ENCODE measurements around the gene MAD2L2.

The MAD2L2 gene

GRCh38 chr1:11684070-11684469 lies 3.1 kb upstream of the MAD2L2 start:
- no peak overlapping the region for H3K9ac ChIP-seq (ENCODE audit: low read length in 5 of 5)
- H3K36me3 ChIP-seq (ENCODE audit: control insufficient read depth in 5 of 5, insufficient read depth in 5 of 5, low read length in 5 of 5) = no peaks in the 10 kb centered on the region
- H3K27me3 ChIP-seq (ENCODE audit: control insufficient read depth in 5 of 5, insufficient read depth in 4 of 5, low read length in 5 of 5) = peaks cover 0 to 17% (median 6%) of the 10 kb centered on the region in 5 donors

GRCh38 chr1:11682799-11683198 lies 1.9 kb upstream of the MAD2L2 start:
- no peaks in the 10 kb centered on the region for H3K9me3 ChIP-seq (ENCODE audit: control insufficient read depth in 5 of 5, low read length in 5 of 5)
- H3K4me1 ChIP-seq (ENCODE audit: control insufficient read depth in 5 of 5, insufficient read depth in 5 of 5, low read length in 5 of 5) = peaks cover 1 to 20% (median 17%) of the 10 kb centered on the region in 5 donors
- no peaks in the 10 kb centered on the region for H3K36me3 ChIP-seq (ENCODE audit: control insufficient read depth in 5 of 5, insufficient read depth in 5 of 5, low read length in 5 of 5)
- H3K9ac ChIP-seq (ENCODE audit: low read length in 5 of 5) = no peak overlapping the region
- peaks cover 0 to 12% (median 0%) of the 10 kb centered on the region in 5 donors for H3K27me3 ChIP-seq (ENCODE audit: control insufficient read depth in 5 of 5, insufficient read depth in 4 of 5, low read length in 5 of 5)
- no peak overlapping the region for H3K27ac ChIP-seq (ENCODE audit: low read depth, low read length)
- H3K4me3 ChIP-seq (ENCODE audit: low read depth in 1 of 5, low read length in 5 of 5) = no peak overlapping the region

More at GRCh38 chr1:11684070-11684469, 3.1 kb upstream of the MAD2L2 start:
- Histone ChIP-seq H3K27ac (ENCODE audit: low read depth, low read length) (no peak overlapping the region), H3K9me3 (ENCODE audit: control insufficient read depth in 5 of 5, low read length in 5 of 5) (no peaks in the 10 kb centered on the region), H3K4me3 (ENCODE audit: low read depth in 1 of 5, low read length in 5 of 5) (no peak overlapping the region), H3K4me1 (ENCODE audit: control insufficient read depth in 5 of 5, insufficient read depth in 5 of 5, low read length in 5 of 5) (peaks cover 1 to 20% (median 17%) of the 10 kb centered on the region in 5 donors)

GRCh38 chr1:11682287-11682771 lies 1.4 kb upstream of the MAD2L2 start:
- H3K27me3 ChIP-seq (ENCODE audit: control insufficient read depth in 5 of 5, insufficient read depth in 4 of 5, low read length in 5 of 5) = peaks cover 0 to 12% (median 0%) of the 10 kb centered on the region in 5 donors
- peak overlapping the region in 1 of 5 donors; percentile 65 for H3K9ac ChIP-seq (ENCODE audit: low read length in 5 of 5)
- no peaks in the 10 kb centered on the region for H3K9me3 ChIP-seq (ENCODE audit: control insufficient read depth in 5 of 5, low read length in 5 of 5)
- peaks cover 0 to 2% (median 0%) of the 10 kb centered on the region in 5 donors for H3K36me3 ChIP-seq (ENCODE audit: control insufficient read depth in 5 of 5, insufficient read depth in 5 of 5, low read length in 5 of 5)
- H3K4me1 ChIP-seq (ENCODE audit: control insufficient read depth in 5 of 5, insufficient read depth in 5 of 5, low read length in 5 of 5) = peaks cover 1 to 20% (median 17%) of the 10 kb centered on the region in 5 donors
- peak overlapping the region in 2 of 5 donors; percentile 61 to 85 for H3K4me3 ChIP-seq (ENCODE audit: low read depth in 1 of 5, low read length in 5 of 5)
- no peak overlapping the region for H3K27ac ChIP-seq (ENCODE audit: low read depth, low read length)

- Histone ChIP-seq H3K9me3 (ENCODE audit: control insufficient read depth in 5 of 5, low read length in 5 of 5) (no peaks in the 10 kb centered on the region), H3K27me3 (ENCODE audit: control insufficient read depth in 5 of 5, insufficient read depth in 4 of 5, low read length in 5 of 5) (peaks cover 0 to 12% (median 0%) of the 10 kb centered on the region in 5 donors), H3K4me1 (ENCODE audit: control insufficient read depth in 5 of 5, insufficient read depth in 5 of 5, low read length in 5 of 5) (peaks cover 1 to 23% (median 20%) of the 10 kb centered on the region in 5 donors), H3K27ac (ENCODE audit: low read depth, low read length) (peak overlapping the region; percentile 46), H3K4me3 (ENCODE audit: low read depth in 1 of 5, low read length in 5 of 5) (peak overlapping the region; percentile 79 to 89 (median 85)), H3K36me3 (ENCODE audit: control insufficient read depth in 5 of 5, insufficient read depth in 5 of 5, low read length in 5 of 5) (peaks cover 0 to 16% (median 8%) of the 10 kb centered on the region in 5 donors), H3K9ac (ENCODE audit: low read length in 5 of 5) (peak overlapping the region in 4 of 5 donors; percentile 79 to 88 (median 84))
Measured at GRCh38 chr1:11680270-11681070, 478 bp downstream of the MAD2L2 start.

- Histone ChIP-seq H3K4me3 (ENCODE audit: low read depth in 1 of 5, low read length in 5 of 5) (no peak overlapping the region), H3K9me3 (ENCODE audit: control insufficient read depth in 5 of 5, low read length in 5 of 5) (no peaks in the 10 kb centered on the region), H3K27me3 (ENCODE audit: control insufficient read depth in 5 of 5, insufficient read depth in 4 of 5, low read length in 5 of 5) (peaks cover 0 to 4% (median 0%) of the 10 kb centered on the region in 5 donors), H3K27ac (ENCODE audit: low read depth, low read length) (no peak overlapping the region), H3K9ac (ENCODE audit: low read length in 5 of 5) (no peak overlapping the region), H3K4me1 (ENCODE audit: control insufficient read depth in 5 of 5, insufficient read depth in 5 of 5, low read length in 5 of 5) (peaks cover 1 to 23% (median 20%) of the 10 kb centered on the region in 5 donors), H3K36me3 (ENCODE audit: control insufficient read depth in 5 of 5, insufficient read depth in 5 of 5, low read length in 5 of 5) (peaks cover 0 to 33% (median 24%) of the 10 kb centered on the region in 5 donors)
Measured at GRCh38 chr1:11678442-11678841, 2.5 kb downstream of the MAD2L2 start.

- Histone ChIP-seq H3K27me3 (ENCODE audit: control insufficient read depth in 5 of 5, insufficient read depth in 4 of 5, low read length in 5 of 5) (no peaks in the 10 kb centered on the region), H3K9me3 (ENCODE audit: control insufficient read depth in 5 of 5, low read length in 5 of 5) (no peaks in the 10 kb centered on the region), H3K36me3 (ENCODE audit: control insufficient read depth in 5 of 5, insufficient read depth in 5 of 5, low read length in 5 of 5) (peaks cover 0 to 50% (median 37%) of the 10 kb centered on the region in 5 donors), H3K4me3 (ENCODE audit: low read depth in 1 of 5, low read length in 5 of 5) (no peak overlapping the region), H3K9ac (ENCODE audit: low read length in 5 of 5) (no peak overlapping the region), H3K27ac (ENCODE audit: low read depth, low read length) (no peak overlapping the region), H3K4me1 (ENCODE audit: control insufficient read depth in 5 of 5, insufficient read depth in 5 of 5, low read length in 5 of 5) (peaks cover 0 to 16% (median 13%) of the 10 kb centered on the region in 5 donors)
Measured at GRCh38 chr1:11676386-11677103, 4.4 kb downstream of the MAD2L2 start.

- peaks cover 0 to 53% (median 40%) of the 10 kb centered on the region in 5 donors for H3K36me3 ChIP-seq (ENCODE audit: control insufficient read depth in 5 of 5, insufficient read depth in 5 of 5, low read length in 5 of 5)
- no peaks in the 10 kb centered on the region for H3K27me3 ChIP-seq (ENCODE audit: control insufficient read depth in 5 of 5, insufficient read depth in 4 of 5, low read length in 5 of 5)
- peaks cover 0 to 14% (median 8%) of the 10 kb centered on the region in 5 donors for H3K4me1 ChIP-seq (ENCODE audit: control insufficient read depth in 5 of 5, insufficient read depth in 5 of 5, low read length in 5 of 5)
- no peak overlapping the region for H3K9ac ChIP-seq (ENCODE audit: low read length in 5 of 5)
- H3K9me3 ChIP-seq (ENCODE audit: control insufficient read depth in 5 of 5, low read length in 5 of 5) = no peaks in the 10 kb centered on the region
- H3K27ac ChIP-seq (ENCODE audit: low read depth, low read length) = no peak overlapping the region
- H3K4me3 ChIP-seq (ENCODE audit: low read depth in 1 of 5, low read length in 5 of 5) = no peak overlapping the region
Measured at GRCh38 chr1:11675325-11675724, 5.6 kb downstream of the MAD2L2 start.

GRCh38 chr1:11674488-11674887 lies 6.5 kb downstream of the MAD2L2 start:
- H3K36me3 ChIP-seq (ENCODE audit: control insufficient read depth in 5 of 5, insufficient read depth in 5 of 5, low read length in 5 of 5) = peaks cover 0 to 53% (median 40%) of the 10 kb centered on the region in 5 donors

GRCh38 chr1:11673089-11673769 lies 7.7 kb downstream of the MAD2L2 start:
- peaks cover 0 to 60% (median 44%) of the 10 kb centered on the region in 5 donors for H3K36me3 ChIP-seq (ENCODE audit: control insufficient read depth in 5 of 5, insufficient read depth in 5 of 5, low read length in 5 of 5)

More at GRCh38 chr1:11674488-11674887, 6.5 kb downstream of the MAD2L2 start:
- Histone ChIP-seq H3K9ac (ENCODE audit: low read length in 5 of 5) (no peak overlapping the region), H3K27me3 (ENCODE audit: control insufficient read depth in 5 of 5, insufficient read depth in 4 of 5, low read length in 5 of 5) (no peaks in the 10 kb centered on the region), H3K27ac (ENCODE audit: low read depth, low read length) (no peak overlapping the region), H3K4me3 (ENCODE audit: low read depth in 1 of 5, low read length in 5 of 5) (no peak overlapping the region), H3K9me3 (ENCODE audit: control insufficient read depth in 5 of 5, low read length in 5 of 5) (no peaks in the 10 kb centered on the region), H3K4me1 (ENCODE audit: control insufficient read depth in 5 of 5, insufficient read depth in 5 of 5, low read length in 5 of 5) (peaks cover 0 to 12% (median 4%) of the 10 kb centered on the region in 5 donors)

More at GRCh38 chr1:11673089-11673769, 7.7 kb downstream of the MAD2L2 start:
- no peaks in the 10 kb centered on the region for H3K9me3 ChIP-seq (ENCODE audit: control insufficient read depth in 5 of 5, low read length in 5 of 5)
- no peak overlapping the region for H3K4me3 ChIP-seq (ENCODE audit: low read depth in 1 of 5, low read length in 5 of 5)
- no peak overlapping the region for H3K27ac ChIP-seq (ENCODE audit: low read depth, low read length)
- peaks cover 0 to 12% (median 4%) of the 10 kb centered on the region in 5 donors for H3K4me1 ChIP-seq (ENCODE audit: control insufficient read depth in 5 of 5, insufficient read depth in 5 of 5, low read length in 5 of 5)
- H3K9ac ChIP-seq (ENCODE audit: low read length in 5 of 5) = no peak overlapping the region
- no peaks in the 10 kb centered on the region for H3K27me3 ChIP-seq (ENCODE audit: control insufficient read depth in 5 of 5, insufficient read depth in 4 of 5, low read length in 5 of 5)

Data from subcutaneous abdominal adipose tissue (tissue), 5 donors.